ENCODE data around the gene DRD2. TPM values are rescaled to one million over a fixed set of nuclear protein-coding genes. Genes with fewer than 3 reads are reported as not detected.
A peak's percentile ranks its signal among the peaks of the same experiment; 100 is the strongest.
"Not testable (repeated sequence)": the region's sequence is repeated elsewhere in the genome, so short reads cannot be mapped to it uniquely, and the experiment has no call there.

DRD2 gene
- total RNA-seq, result 2.8 and 2.9 TPM in 2 replicates
- long read RNA-seq, result 0 reads

GRCh38 chr11:113475160-113475761 lies at the start of gene DRD2:
TSS of gene DRD2 (minus strand) at chr11:113475398. CDS start at chr11:113424651, 50,747 bp downstream.
- no peaks in the 10 kb centered on the region for H3K36me3 Mint-ChIP-seq (ENCODE audit: low read depth)
- H3K4me1 Mint-ChIP-seq, result peaks cover 17% of the 10 kb centered on the region
- no peak within 1 kb of the TSS for H3K27ac Mint-ChIP-seq (ENCODE audit: unreplicated experiment)
- no peak for DNase-seq (ENCODE audit: low read depth, low spot score)
- no peak for TF ChIP-seq CTCF (conservative IDR thresholded peaks at IDR 0.05)
- peak within 1 kb of the TSS; percentile 86 for H3K4me3 Mint-ChIP-seq
- H3K9me3 Mint-ChIP-seq, result no peaks in the 10 kb centered on the region
- H3K27me3 Mint-ChIP-seq (ENCODE audit: low read depth), result peaks cover 93% of the 10 kb centered on the region

GRCh38 chr11:113523906-113524305 lies 48.7 kb upstream of the DRD2 start:
- not testable (repeated sequence) for H3K27ac Mint-ChIP-seq (ENCODE audit: unreplicated experiment); H3K36me3 Mint-ChIP-seq (ENCODE audit: low read depth); H3K4me1 Mint-ChIP-seq; DNase-seq (ENCODE audit: low read depth, low spot score); H3K4me3 Mint-ChIP-seq; H3K27me3 Mint-ChIP-seq (ENCODE audit: low read depth); H3K9me3 Mint-ChIP-seq

GRCh38 chr11:113521737-113522517 lies 46.7 kb upstream of the DRD2 start:
- H3K36me3 Mint-ChIP-seq (ENCODE audit: low read depth), result no peaks in the 10 kb centered on the region
- peaks cover 4% of the 10 kb centered on the region for H3K4me1 Mint-ChIP-seq
- H3K4me3 Mint-ChIP-seq, result no peak overlapping the region
- no peak for DNase-seq (ENCODE audit: low read depth, low spot score)
- H3K27me3 Mint-ChIP-seq (ENCODE audit: low read depth), result no peaks in the 10 kb centered on the region
- H3K27ac Mint-ChIP-seq (ENCODE audit: unreplicated experiment), result no peak overlapping the region
- no peaks in the 10 kb centered on the region for H3K9me3 Mint-ChIP-seq
- TF ChIP-seq CTCF (conservative IDR thresholded peaks at IDR 0.05), result no peak

GRCh38 chr11:113519989-113520613 lies 44.9 kb upstream of the DRD2 start:
- DNase-seq (ENCODE audit: low read depth, low spot score), result no peak
- H3K36me3 Mint-ChIP-seq (ENCODE audit: low read depth), result no peaks in the 10 kb centered on the region
- no peak overlapping the region for H3K27ac Mint-ChIP-seq (ENCODE audit: unreplicated experiment)
- no peak for TF ChIP-seq CTCF (conservative IDR thresholded peaks at IDR 0.05)
- peaks cover 4% of the 10 kb centered on the region for H3K4me1 Mint-ChIP-seq
- H3K9me3 Mint-ChIP-seq, result no peaks in the 10 kb centered on the region
- H3K4me3 Mint-ChIP-seq, result no peak overlapping the region
- H3K27me3 Mint-ChIP-seq (ENCODE audit: low read depth), result no peaks in the 10 kb centered on the region

- Mint-ChIP-seq H3K27ac (ENCODE audit: unreplicated experiment) (no peak overlapping the region), H3K36me3 (ENCODE audit: low read depth) (no peaks in the 10 kb centered on the region), H3K4me3 (no peak overlapping the region), H3K9me3 (no peaks in the 10 kb centered on the region), H3K4me1 (peaks cover 4% of the 10 kb centered on the region), H3K27me3 (ENCODE audit: low read depth) (no peaks in the 10 kb centered on the region)
- no peak for DNase-seq (ENCODE audit: low read depth, low spot score)
- no peak for TF ChIP-seq CTCF (conservative IDR thresholded peaks at IDR 0.05)
Measured at GRCh38 chr11:113518716-113519495, 43.7 kb upstream of the DRD2 start.

Data from neural crest cell (in vitro differentiated cells).